ENCODE results near the gene LTV1. TPM values are rescaled to one million over a fixed set of nuclear protein-coding genes. Genes with fewer than 3 reads are reported as not detected.

Gene LTV1
- total RNA-seq, 2 donors from 2014 or later: 3.7 to 18.3 TPM

- Histone ChIP-seq H3K4me1 (ENCODE audit: control insufficient read depth in 1 of 2, low read depth in 2 of 2) (peaks cover 0 to 10% of the 10 kb centered on the region in 2 donors), H3K27ac (no peak overlapping the region), H3K27me3 (replicated peaks; ENCODE audit: insufficient read depth) (no peaks in the 10 kb centered on the region), H3K36me3 (no peaks in the 10 kb centered on the region), H3K4me3 (no peak overlapping the region), H3K9me3 (no peaks in the 10 kb centered on the region)
- ATAC-seq (ENCODE audit: insufficient number of reproducible peaks, low FRiP score, low read depth) (no peak), DNase-seq (ENCODE audit: low spot score) (no peak)
- no peak for TF ChIP-seq CTCF (IDR thresholded peaks at IDR 0.05)
Observed at GRCh38 chr6:143817621-143818020, 25.5 kb upstream of the LTV1 start.

- no peak for TF ChIP-seq CTCF (IDR thresholded peaks at IDR 0.05)
- Histone ChIP-seq H3K9me3 (no peaks in the 10 kb centered on the region), H3K27me3 (replicated peaks; ENCODE audit: insufficient read depth) (no peaks in the 10 kb centered on the region), H3K4me3 (no peak overlapping the region), H3K36me3 (no peaks in the 10 kb centered on the region), H3K27ac (no peak overlapping the region), H3K4me1 (ENCODE audit: control insufficient read depth in 1 of 2, low read depth in 2 of 2) (peaks cover 17 to 30% of the 10 kb centered on the region in 2 donors)
- DNase-seq (ENCODE audit: low spot score): no peak
- ATAC-seq (ENCODE audit: insufficient number of reproducible peaks, low FRiP score, low read depth): no peak
Observed at GRCh38 chr6:143821359-143821758, 21.8 kb upstream of the LTV1 start.

DNA sequence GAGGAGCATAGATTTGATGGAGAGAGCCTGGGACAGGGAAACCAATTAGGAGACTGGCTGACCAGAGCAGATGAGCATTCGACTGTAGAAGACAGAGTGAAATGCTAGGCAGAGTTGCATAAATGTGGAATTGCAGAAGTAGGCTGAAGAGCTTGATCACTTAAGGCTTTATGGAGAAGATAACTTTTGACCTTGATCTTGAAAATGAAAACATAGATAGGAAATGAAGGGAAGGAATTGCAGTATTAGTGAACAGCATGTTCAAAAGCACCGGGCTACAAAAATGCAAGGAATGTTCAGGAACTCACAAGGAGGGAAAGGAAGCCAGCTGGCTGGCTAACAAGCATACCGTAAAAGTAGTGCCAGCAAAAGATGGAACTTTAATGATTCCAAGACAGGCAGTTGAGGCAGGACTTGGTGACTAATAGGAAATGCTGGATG lies 20.5 kb upstream of the LTV1 start:
- Histone ChIP-seq H3K4me3 (no peak overlapping the region), H3K27ac (peak overlapping the region in 1 of 2 donors; percentile 59), H3K36me3 (no peaks in the 10 kb centered on the region), H3K9me3 (no peaks in the 10 kb centered on the region), H3K4me1 (ENCODE audit: control insufficient read depth in 1 of 2, low read depth in 2 of 2) (peaks cover 17 to 29% of the 10 kb centered on the region in 2 donors), H3K27me3 (replicated peaks; ENCODE audit: insufficient read depth) (no peaks in the 10 kb centered on the region)
- DNase-seq (ENCODE audit: low spot score): no peak
- no peak for TF ChIP-seq CTCF (IDR thresholded peaks at IDR 0.05)
- ATAC-seq (ENCODE audit: insufficient number of reproducible peaks, low FRiP score, low read depth): no peak

- no peak for TF ChIP-seq CTCF (IDR thresholded peaks at IDR 0.05)
- ATAC-seq (ENCODE audit: insufficient number of reproducible peaks, low FRiP score, low read depth) (no peak), DNase-seq (ENCODE audit: low spot score) (no peak)
- Histone ChIP-seq H3K9me3 (no peaks in the 10 kb centered on the region), H3K27ac (peak overlapping the region; percentile 1 to 59), H3K36me3 (no peaks in the 10 kb centered on the region), H3K27me3 (replicated peaks; ENCODE audit: insufficient read depth) (no peaks in the 10 kb centered on the region), H3K4me1 (ENCODE audit: control insufficient read depth in 1 of 2, low read depth in 2 of 2) (peaks cover 17 to 29% of the 10 kb centered on the region in 2 donors), H3K4me3 (no peak overlapping the region)
Observed at GRCh38 chr6:143823548-143823947, 19.6 kb upstream of the LTV1 start.

GRCh38 chr6:143828572-143828971 lies 14.6 kb upstream of the LTV1 start:
- H3K4me1 ChIP-seq (ENCODE audit: control insufficient read depth in 1 of 2, low read depth in 2 of 2): peaks cover 8 to 16% of the 10 kb centered on the region in 2 donors
- H3K4me3 ChIP-seq: no peak overlapping the region
- no peak for ATAC-seq (ENCODE audit: insufficient number of reproducible peaks, low FRiP score, low read depth)
- H3K36me3 ChIP-seq: no peaks in the 10 kb centered on the region
- no peak overlapping the region for H3K27ac ChIP-seq
- TF ChIP-seq CTCF (IDR thresholded peaks at IDR 0.05): no peak
- H3K27me3 ChIP-seq (replicated peaks; ENCODE audit: insufficient read depth): no peaks in the 10 kb centered on the region
- no peaks in the 10 kb centered on the region for H3K9me3 ChIP-seq
- no peak for DNase-seq (ENCODE audit: low spot score)

Measured in thoracic aorta (tissue), 2 donors.